Astrocyte of the cerebellum (primary cell): ENCODE results near the gene IGF2.

ENCODE experiments used
- DNase-seq: peaks from one replicate; pipeline ENCODE4 v3.0.0-alpha.2; 2011; ENCODE audit warnings: low read depth
- H3K4me3 ChIP-seq: 2 replicates; pipeline ENCODE4 v1.5.1; 2011; ENCODE audit warnings: mild to moderate bottlenecking, low read depth, low read length, moderate library complexity
- CTCF ChIP-seq: IDR thresholded peaks from 2 replicates; pipeline ENCODE4 v1.5.1; 2012; ENCODE audit warnings: low read length, low read depth, moderate library complexity, mild to moderate bottlenecking; ENCODE audit errors: missing control alignments
- in situ Hi-C: cut with HindIII; loops from 2 replicates; pipeline ENCODE4 v1.10.0; 2017; ENCODE audit warnings: low sequenced_read_pairs

The IGF2 gene

DNA sequence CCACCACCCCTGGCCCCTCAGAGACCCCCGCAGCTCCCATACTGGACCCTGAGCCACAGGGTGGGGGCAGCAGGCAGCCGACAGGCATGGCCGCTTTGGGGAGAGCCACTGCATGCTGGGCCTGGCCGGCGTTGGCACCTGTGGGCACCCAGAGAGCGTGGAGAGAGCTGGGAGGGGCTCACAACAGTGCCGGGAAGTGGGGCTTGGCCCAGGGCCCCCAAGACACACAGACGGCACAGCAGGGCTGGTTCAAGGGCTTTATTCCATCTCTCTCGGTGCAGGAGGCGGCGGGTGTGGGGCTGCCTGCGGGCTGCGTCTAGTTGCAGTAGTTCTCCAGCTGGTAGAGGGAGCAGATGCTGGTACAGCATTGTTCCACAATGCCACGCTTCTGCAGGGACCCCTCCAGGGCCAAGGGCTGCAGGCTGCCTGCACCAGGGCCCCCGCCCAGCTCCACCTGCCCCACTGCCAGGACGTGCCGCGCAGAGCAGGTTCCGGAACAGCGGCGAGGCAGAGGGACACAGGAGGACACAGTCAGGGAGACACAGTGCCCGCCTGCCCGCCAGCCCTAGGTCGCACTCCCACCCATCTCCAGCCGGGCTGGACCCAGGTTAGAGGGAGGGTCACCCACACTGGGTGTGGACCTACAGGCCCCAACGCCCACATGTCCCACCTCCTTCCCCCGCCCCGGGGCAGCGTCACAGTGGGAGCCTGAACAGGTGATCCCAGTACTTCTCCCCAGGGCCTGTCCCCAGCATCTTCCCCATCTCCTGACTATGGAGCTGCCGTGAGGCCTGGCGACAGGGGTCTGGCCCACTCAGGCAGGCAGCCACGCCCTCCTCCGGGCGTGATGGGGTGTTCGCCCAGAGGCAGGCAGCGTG is 20.6 kb upstream of the IGF2 start:
- in situ Hi-C loops, result no loop called here
- H3K4me3 ChIP-seq, result no peak overlapping the region
- no peak for DNase-seq
- no peak for TF ChIP-seq CTCF

DNA sequence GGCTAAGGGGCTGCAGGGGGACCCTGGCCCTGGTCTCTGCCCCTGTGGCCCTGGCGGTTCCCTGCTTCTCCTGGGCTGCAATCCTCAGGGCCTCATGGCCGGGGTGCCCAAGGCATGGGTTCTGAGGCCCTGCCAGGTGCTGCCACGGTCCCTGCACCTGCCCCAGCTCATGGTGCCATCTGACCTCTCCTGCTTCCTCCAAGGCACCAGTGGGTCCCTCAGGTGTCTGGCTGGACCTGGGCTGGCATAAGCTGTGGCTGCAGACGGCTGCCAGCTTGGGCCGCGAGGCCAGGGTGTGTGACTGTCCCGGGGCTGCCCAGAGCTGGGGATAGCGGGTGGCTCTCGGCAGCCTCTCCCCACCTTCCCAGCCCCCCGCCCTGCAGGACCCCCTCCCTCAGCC is 19.8 kb upstream of the IGF2 start:
- DNase-seq, result no peak
- no peak overlapping the region for H3K4me3 ChIP-seq
- in situ Hi-C loops, result no loop called here
- no peak for TF ChIP-seq CTCF

GRCh38 chr11:2158296-2158737 is 19.1 kb upstream of the IGF2 start:
- in situ Hi-C loops, result no loop called here
- DNase-seq, result no peak
- no peak for TF ChIP-seq CTCF
- H3K4me3 ChIP-seq, result no peak overlapping the region

- no peak for TF ChIP-seq CTCF
- in situ Hi-C loops, result no loop called here
- no peak for DNase-seq
- H3K4me3 ChIP-seq, result no peak overlapping the region
Measured at GRCh38 chr11:2157294-2158040, 18.3 kb upstream of the IGF2 start.

DNA sequence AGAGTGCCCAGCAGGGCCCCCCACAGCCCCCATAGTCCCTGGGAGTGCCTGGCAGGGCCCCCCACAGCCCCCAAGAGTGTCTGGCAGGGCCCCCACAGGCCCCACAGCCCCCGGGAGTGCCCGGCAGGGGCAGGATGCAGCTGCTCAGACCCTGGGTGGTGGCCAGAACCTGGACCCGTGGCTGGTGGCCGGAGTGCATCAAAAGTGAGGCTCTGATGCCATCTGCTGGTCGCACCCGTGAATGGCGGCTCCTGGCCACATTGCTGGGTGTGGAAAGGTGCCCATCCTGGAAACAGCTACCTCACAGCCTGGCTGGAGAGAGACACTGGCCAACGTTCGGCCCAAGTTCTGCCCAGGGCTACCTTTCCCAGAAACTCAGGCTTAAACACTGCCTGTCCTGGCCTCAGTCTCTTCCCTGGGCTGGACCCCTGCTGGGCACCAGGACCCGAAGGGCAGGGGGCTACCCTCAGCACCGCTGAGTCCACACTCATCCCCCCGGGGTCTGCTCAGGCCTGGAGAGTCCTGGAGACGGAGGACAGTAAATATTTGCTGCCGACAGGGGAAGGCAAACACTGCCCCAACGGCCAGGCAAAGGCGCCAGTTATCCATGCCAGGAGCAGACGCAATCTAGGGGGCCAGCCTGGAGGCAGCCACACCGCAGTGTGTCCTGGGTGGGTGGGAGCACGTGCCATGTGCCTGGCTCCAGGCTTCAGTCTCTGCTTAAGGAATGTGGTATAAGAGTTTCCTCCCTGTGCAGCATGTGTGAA is 17.4 kb upstream of the IGF2 start:
- peak; percentile 81 for TF ChIP-seq CTCF
- peak; percentile 27 for DNase-seq
- in situ Hi-C loops, result no loop called here
- H3K4me3 ChIP-seq, result no peak overlapping the region

- no peak overlapping the region for H3K4me3 ChIP-seq
- TF ChIP-seq CTCF, result no peak
- in situ Hi-C loops, result no loop called here
- DNase-seq, result no peak
Measured at GRCh38 chr11:2155511-2155910, 16.3 kb upstream of the IGF2 start.
